ENCODE data around the gene PCDHA6.
A peak's percentile ranks its signal among the peaks of the same experiment; 100 is the strongest.
"Not testable (repeated sequence)": the region's sequence is repeated elsewhere in the genome, so short reads cannot be mapped to it uniquely, and the experiment has no call there.

The PCDHA6 gene

DNA sequence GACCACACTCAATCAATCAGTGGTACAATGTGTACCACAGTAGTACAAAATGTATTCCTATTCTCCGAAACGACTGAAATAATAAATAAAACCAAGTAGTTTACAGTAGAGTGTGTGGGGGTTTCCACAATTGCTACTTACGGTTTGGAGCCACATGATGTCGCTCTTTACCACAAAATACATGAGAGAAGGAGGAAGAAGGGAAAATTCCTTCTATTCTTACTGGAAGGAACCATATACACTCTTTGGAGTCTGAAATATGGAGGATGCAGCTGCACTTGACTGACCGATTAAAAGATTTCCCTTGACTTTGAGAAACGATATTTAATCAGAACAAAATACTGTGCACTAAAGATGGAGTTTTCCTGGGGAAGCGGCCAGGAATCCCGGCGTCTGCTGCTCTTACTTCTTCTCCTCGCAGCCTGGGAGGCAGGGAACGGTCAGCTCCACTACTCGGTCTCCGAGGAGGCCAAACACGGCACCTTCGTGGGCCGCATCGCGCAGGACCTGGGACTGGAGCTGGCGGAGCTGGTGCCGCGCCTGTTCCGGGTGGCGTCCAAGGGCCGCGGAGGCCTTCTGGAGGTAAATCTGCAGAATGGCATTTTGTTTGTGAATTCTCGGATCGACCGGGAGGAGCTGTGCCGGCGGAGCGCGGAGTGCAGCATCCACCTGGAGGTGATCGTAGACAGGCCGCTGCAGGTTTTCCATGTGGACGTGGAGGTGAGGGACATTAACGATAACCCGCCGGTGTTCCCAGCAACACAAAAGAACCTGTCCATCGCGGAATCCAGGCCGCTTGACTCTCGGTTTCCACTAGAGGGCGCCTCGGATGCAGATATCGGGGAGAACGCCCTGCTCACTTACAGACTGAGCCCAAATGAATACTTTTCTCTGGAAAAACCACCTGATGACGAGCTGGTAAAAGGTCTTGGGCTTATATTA lies 20.7 kb upstream of the PCDHA6 start, which contains the start of gene PCDHA4:
PCDHA4 (plus strand) TSS at position 235 of the 942 bp plus-strand sequence.
- Histone ChIP-seq H3K4me3 (peak within 1 kb of the TSS; percentile 67), H3K27ac (peak within 1 kb of the TSS in 1 of 2 donors; percentile 53)
- no peak for DNase-seq (ENCODE audit: low spot score)
- TF ChIP-seq, protein P1, sequence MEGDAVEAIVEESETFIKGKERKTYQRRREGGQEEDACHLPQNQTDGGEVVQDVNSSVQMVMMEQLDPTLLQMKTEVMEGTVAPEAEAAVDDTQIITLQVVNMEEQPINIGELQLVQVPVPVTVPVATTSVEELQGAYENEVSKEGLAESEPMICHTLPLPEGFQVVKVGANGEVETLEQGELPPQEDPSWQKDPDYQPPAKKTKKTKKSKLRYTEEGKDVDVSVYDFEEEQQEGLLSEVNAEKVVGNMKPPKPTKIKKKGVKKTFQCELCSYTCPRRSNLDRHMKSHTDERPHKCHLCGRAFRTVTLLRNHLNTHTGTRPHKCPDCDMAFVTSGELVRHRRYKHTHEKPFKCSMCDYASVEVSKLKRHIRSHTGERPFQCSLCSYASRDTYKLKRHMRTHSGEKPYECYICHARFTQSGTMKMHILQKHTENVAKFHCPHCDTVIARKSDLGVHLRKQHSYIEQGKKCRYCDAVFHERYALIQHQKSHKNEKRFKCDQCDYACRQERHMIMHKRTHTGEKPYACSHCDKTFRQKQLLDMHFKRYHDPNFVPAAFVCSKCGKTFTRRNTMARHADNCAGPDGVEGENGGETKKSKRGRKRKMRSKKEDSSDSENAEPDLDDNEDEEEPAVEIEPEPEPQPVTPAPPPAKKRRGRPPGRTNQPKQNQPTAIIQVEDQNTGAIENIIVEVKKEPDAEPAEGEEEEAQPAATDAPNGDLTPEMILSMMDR (IDR thresholded peaks at IDR 0.05): no peak

DNA sequence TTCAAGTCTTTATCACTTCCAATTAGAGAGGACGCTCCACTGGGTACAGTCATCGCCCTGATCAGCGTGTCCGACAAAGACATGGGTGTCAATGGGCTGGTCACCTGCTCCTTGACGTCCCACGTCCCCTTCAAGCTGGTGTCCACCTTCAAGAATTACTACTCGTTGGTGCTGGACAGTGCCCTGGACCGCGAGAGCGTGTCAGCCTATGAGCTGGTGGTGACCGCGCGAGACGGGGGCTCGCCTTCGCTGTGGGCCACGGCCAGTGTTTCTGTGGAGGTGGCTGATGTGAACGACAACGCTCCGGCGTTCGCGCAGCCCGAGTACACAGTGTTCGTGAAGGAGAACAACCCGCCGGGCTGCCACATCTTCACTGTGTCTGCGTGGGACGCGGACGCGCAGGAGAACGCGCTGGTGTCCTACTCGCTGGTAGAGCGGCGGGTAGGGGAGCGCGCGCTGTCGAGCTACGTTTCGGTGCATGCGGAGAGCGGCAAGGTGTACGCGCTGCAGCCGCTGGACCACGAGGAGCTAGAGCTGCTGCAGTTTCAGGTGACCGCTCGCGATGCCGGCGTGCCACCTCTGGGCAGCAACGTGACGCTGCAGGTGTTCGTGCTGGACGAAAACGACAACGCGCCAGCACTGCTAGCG lies 19.4 kb upstream of the PCDHA6 start:
- not testable (repeated sequence) for H3K27ac ChIP-seq; DNase-seq (ENCODE audit: low spot score); H3K4me3 ChIP-seq

DNA sequence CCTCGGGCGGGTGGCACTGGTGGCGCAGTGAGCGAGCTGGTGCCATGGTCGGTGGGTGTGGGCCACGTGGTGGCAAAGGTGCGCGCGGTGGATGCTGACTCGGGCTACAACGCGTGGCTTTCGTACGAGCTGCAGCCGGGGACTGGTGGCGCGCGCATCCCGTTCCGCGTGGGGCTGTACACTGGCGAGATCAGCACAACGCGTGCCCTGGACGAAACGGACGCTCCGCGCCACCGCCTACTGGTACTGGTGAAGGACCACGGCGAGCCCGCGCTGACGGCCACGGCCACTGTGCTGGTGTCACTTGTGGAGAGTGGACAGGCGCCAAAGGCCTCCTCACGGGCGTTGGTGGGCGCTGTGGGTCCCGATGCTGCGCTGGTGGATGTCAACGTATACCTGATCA lies 18.9 kb upstream of the PCDHA6 start:
- DNase-seq (ENCODE audit: low spot score): no peak
- TF ChIP-seq, protein P1 (IDR thresholded peaks at IDR 0.05): no peak
- H3K27ac ChIP-seq: no peak overlapping the region
- H3K4me3 ChIP-seq: no peak overlapping the region

DNA sequence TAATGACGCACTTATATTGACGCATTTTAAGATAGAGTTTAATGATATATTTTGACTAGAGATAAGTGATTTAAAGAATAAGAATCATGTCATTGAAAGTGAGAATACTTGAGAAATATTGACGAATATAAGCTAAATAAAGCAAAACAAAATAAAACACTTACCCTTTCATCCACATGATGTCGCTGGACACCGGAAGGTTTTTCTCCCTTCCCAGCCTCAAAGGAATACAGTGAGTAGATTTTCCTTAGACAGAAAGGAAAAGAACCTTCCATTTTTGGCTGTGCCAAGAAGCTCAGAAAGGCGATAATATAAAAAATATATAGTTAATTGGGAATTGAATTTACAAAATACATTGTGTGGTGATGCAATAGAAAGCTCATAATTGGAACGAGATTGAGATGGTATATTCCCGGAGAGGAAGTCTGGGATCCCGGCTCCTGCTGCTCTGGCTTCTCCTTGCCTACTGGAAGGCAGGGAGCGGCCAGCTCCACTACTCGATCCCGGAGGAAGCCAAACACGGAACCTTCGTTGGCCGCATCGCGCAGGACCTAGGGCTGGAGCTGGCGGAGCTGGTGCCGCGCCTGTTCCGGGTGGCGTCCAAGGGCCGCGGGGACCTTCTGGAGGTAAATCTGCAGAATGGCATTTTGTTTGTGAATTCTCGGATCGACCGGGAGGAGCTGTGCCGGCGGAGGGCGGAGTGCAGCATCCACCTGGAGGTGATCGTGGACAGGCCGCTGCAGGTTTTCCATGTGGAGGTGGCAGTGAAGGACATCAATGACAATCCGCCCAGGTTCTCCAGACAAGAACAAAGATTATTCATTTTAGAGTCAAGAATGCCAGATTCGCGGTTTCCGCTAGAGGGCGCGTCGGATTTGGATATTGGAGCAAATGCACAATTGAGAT lies 6.1 kb upstream of the PCDHA6 start, which contains the start of gene PCDHA5:
PCDHA5 (plus strand) TSS at position 239 of the 906 bp plus-strand sequence.
- peak within 1 kb of the TSS; percentile 3 for H3K4me3 ChIP-seq
- H3K27ac ChIP-seq: no peak within 1 kb of the TSS
- TF ChIP-seq, protein P1 (IDR thresholded peaks at IDR 0.05): no peak
- no peak for DNase-seq (ENCODE audit: low spot score)

DNA sequence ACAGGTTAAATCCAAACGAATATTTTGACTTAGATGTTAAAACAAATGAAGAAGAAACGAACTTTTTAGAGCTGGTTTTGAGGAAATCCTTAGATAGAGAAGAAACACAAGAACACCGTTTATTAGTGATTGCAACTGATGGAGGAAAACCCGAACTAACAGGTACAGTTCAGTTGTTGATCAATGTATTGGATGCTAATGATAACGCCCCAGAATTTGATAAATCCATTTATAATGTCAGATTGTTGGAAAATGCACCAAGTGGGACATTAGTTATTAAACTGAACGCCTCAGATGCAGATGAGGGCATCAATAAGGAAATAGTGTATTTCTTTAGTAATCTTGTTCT lies 5.5 kb upstream of the PCDHA6 start:
- Histone ChIP-seq H3K4me3 (no peak overlapping the region), H3K27ac (no peak overlapping the region)
- DNase-seq (ENCODE audit: low spot score): no peak
- TF ChIP-seq, protein P1 (IDR thresholded peaks at IDR 0.05): no peak

DNA sequence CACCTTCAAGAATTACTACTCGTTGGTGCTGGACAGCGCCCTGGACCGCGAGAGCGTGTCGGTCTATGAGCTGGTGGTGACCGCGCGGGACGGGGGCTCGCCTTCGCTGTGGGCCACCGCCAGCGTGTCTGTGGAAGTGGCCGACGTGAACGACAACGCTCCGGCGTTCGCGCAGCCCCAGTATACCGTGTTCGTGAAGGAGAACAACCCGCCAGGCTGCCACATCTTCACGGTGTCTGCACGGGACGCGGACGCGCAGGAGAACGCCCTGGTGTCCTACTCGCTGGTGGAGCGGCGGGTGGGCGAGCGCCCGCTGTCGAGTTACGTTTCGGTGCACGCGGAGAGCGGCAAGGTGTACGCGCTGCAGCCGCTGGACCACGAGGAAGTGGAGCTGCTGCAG lies 4.8 kb upstream of the PCDHA6 start:
- not testable (repeated sequence) for DNase-seq (ENCODE audit: low spot score)

DNA sequence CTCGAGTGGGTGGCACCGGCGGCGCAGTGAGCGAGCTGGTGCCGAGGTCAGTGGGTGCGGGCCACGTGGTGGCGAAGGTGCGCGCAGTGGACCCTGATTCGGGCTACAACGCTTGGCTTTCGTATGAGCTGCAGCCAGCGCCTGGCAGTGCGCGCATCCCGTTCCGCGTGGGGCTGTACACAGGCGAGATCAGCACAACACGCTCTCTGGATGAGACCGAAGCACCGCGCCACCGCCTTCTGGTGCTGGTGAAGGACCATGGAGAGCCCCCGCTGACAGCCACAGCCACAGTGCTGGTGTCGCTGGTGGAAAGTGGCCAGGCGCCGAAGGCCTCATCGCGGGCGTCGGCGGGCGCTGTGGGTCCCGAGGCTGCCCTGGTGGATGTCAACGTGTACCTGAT lies 4.3 kb upstream of the PCDHA6 start:
- Histone ChIP-seq H3K27ac (no peak overlapping the region), H3K4me3 (no peak overlapping the region)
- no peak for DNase-seq (ENCODE audit: low spot score)
- TF ChIP-seq, protein P1 (IDR thresholded peaks at IDR 0.05): no peak

More for the DNA sequence above, 4.8 kb upstream of the PCDHA6 start:
- not testable (repeated sequence) for H3K4me3 ChIP-seq, H3K27ac ChIP-seq

All from coronary artery (tissue), 2 donors.